ENCODE data around the gene AHRR. TPM values are rescaled to one million over a fixed set of nuclear protein-coding genes. Genes with fewer than 3 reads are reported as not detected.

The AHRR gene
- total RNA-seq, 1 donor from 2014 or later, result 2.0 TPM

GRCh38 chr5:345404-346195 lies 24.1 kb downstream of the AHRR start:
- Mint-ChIP-seq H3K27ac (ENCODE audit: unreplicated experiment) (no peak overlapping the region), H3K9me3 (ENCODE audit: unreplicated experiment) (peaks cover 11% of the 10 kb centered on the region), H3K4me3 (ENCODE audit: unreplicated experiment) (no peak overlapping the region), H3K36me3 (ENCODE audit: unreplicated experiment) (no peaks in the 10 kb centered on the region), H3K4me1 (ENCODE audit: low read depth, unreplicated experiment) (peaks cover 4% of the 10 kb centered on the region), H3K27me3 (ENCODE audit: unreplicated experiment) (peaks cover 7% of the 10 kb centered on the region)
- TF ChIP-seq, protein P1, sequence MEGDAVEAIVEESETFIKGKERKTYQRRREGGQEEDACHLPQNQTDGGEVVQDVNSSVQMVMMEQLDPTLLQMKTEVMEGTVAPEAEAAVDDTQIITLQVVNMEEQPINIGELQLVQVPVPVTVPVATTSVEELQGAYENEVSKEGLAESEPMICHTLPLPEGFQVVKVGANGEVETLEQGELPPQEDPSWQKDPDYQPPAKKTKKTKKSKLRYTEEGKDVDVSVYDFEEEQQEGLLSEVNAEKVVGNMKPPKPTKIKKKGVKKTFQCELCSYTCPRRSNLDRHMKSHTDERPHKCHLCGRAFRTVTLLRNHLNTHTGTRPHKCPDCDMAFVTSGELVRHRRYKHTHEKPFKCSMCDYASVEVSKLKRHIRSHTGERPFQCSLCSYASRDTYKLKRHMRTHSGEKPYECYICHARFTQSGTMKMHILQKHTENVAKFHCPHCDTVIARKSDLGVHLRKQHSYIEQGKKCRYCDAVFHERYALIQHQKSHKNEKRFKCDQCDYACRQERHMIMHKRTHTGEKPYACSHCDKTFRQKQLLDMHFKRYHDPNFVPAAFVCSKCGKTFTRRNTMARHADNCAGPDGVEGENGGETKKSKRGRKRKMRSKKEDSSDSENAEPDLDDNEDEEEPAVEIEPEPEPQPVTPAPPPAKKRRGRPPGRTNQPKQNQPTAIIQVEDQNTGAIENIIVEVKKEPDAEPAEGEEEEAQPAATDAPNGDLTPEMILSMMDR (IDR thresholded peaks at IDR 0.05; ENCODE audit: partially characterized antibody, unreplicated experiment), result no peak
- no peak for DNase-seq

DNA sequence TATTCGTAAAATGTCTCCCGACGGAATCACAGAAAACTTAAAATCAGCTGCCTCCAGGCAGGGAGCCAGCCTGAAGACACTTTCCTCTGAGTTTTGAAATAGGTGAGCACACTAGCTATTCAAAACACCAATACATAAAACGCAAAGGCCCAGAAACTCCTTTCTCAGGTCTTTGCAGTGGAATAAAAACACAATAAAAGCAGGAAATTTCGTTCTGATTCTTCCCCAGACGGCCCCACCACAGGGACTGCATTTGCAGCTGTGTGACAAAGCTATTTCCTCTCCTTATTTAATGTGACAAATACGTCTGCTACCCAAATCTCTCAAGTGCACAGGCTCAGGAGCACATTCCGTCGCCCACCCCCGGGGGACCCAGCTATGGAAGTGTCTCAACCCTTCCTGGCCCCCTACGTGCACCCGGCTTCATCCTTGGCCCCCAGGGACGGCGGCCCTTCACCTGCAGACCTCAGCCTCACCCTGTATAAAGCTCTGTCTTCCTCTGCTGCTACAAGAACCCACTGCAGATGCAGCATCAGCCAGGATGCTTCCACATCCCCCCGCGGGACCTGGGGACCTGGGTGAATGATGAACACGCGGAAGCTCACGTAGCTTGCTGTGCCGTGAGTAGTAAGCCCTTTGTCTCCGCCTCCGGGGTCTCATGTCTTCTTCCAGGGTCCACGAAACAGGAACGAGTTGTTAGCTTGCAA lies 24.9 kb downstream of the AHRR start:
- no peak overlapping the region for H3K27ac Mint-ChIP-seq (ENCODE audit: unreplicated experiment)
- peaks cover 7% of the 10 kb centered on the region for H3K27me3 Mint-ChIP-seq (ENCODE audit: unreplicated experiment)
- peaks cover 11% of the 10 kb centered on the region for H3K9me3 Mint-ChIP-seq (ENCODE audit: unreplicated experiment)
- H3K4me1 Mint-ChIP-seq (ENCODE audit: low read depth, unreplicated experiment), result peaks cover 4% of the 10 kb centered on the region
- TF ChIP-seq, protein P1 (IDR thresholded peaks at IDR 0.05; ENCODE audit: partially characterized antibody, unreplicated experiment), result no peak
- no peak for DNase-seq
- H3K4me3 Mint-ChIP-seq (ENCODE audit: unreplicated experiment), result no peak overlapping the region
- no peaks in the 10 kb centered on the region for H3K36me3 Mint-ChIP-seq (ENCODE audit: unreplicated experiment)

- Mint-ChIP-seq H3K27me3 (ENCODE audit: unreplicated experiment) (peaks cover 4% of the 10 kb centered on the region), H3K27ac (ENCODE audit: unreplicated experiment) (no peak overlapping the region), H3K9me3 (ENCODE audit: unreplicated experiment) (peaks cover 9% of the 10 kb centered on the region), H3K36me3 (ENCODE audit: unreplicated experiment) (no peaks in the 10 kb centered on the region), H3K4me3 (ENCODE audit: unreplicated experiment) (no peak overlapping the region), H3K4me1 (ENCODE audit: low read depth, unreplicated experiment) (peaks cover 4% of the 10 kb centered on the region)
- DNase-seq, result no peak
- TF ChIP-seq, protein P1 (IDR thresholded peaks at IDR 0.05; ENCODE audit: partially characterized antibody, unreplicated experiment), result no peak
These were observed 26.3 kb downstream of the AHRR start for GRCh38 chr5:347712-348284.

DNA sequence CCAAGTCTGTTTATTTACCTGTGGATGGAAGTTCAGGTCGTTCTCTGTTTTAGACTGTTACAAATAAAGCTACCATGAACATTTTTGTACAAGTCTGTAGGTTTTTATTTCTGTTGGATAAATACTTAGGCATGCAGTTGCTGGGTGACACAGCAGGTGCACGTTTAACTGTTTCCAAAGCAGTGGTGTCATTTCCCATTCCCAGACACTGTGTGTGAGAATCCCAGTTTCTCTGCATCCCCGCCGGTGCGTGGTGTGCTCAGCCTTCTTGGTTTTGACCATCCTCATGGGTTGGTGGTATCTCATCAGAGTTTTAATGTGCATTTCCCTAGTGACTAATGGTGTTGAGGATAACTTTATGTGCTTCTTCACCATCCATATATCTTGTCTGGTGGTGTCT lies 27.2 kb downstream of the AHRR start:
- H3K27me3 Mint-ChIP-seq (ENCODE audit: unreplicated experiment), result peaks cover 3% of the 10 kb centered on the region
- no peak overlapping the region for H3K27ac Mint-ChIP-seq (ENCODE audit: unreplicated experiment)
- no peak overlapping the region for H3K4me3 Mint-ChIP-seq (ENCODE audit: unreplicated experiment)

More for the DNA sequence above, 27.2 kb downstream of the AHRR start:
- Mint-ChIP-seq H3K9me3 (ENCODE audit: unreplicated experiment) (peaks cover 5% of the 10 kb centered on the region), H3K36me3 (ENCODE audit: unreplicated experiment) (no peaks in the 10 kb centered on the region), H3K4me1 (ENCODE audit: low read depth, unreplicated experiment) (peaks cover 4% of the 10 kb centered on the region)
- TF ChIP-seq, protein P1 (IDR thresholded peaks at IDR 0.05; ENCODE audit: partially characterized antibody, unreplicated experiment), result no peak
- no peak for DNase-seq

Data from glutamatergic neuron (in vitro differentiated cells).